HG02870 (cell line): Measurements from ENCODE around the gene TNNI3.

Experiments
- ATAC-seq: cut with Tn5 transposase; IDR thresholded peaks from one replicate; pipeline ENCODE4 v1.9.1; 2021; ENCODE audit warnings: mild to moderate bottlenecking, moderate library complexity; ENCODE audit not compliant: unreplicated experiment

The TNNI3 gene

DNA sequence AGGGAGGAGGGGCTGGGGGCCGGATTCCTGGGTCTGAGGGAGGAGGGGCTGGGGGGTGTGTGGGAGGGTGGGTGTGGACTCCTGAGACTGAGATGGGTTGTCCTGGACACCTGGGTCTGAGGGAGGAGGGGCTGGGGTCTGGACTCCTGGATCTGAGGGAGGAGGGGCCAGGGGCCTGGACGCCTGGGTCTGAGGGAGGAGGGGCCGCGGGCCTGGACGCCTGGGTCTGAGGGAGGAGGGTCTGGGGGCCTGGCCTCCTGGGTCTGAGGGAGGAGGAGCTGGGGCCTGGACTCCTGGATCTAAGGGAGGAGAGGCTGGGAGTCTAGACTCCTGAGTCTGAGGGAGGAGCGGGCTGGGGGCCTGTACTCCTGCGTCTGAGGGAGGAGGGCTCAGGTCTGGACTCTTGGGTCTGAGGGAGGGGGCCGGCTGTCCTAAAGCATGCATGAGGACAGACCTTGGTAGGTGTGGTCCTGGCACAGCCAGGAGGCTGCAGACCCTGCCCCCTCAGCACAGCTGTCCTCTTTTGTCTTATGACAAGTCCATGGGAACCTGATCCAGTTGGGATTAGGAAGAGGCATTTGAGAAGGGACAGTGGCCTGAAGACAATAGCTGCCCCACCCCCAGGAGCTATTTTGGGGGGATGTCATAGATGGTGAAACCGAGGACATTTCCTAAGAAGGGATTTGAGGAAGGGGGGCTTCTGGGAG, 9.8 kb downstream of the TNNI3 start:
- ATAC-seq = no peak

- ATAC-seq = no peak
Observed at GRCh38 chr19:55146705-55147273, 10.7 kb downstream of the TNNI3 start.

DNA sequence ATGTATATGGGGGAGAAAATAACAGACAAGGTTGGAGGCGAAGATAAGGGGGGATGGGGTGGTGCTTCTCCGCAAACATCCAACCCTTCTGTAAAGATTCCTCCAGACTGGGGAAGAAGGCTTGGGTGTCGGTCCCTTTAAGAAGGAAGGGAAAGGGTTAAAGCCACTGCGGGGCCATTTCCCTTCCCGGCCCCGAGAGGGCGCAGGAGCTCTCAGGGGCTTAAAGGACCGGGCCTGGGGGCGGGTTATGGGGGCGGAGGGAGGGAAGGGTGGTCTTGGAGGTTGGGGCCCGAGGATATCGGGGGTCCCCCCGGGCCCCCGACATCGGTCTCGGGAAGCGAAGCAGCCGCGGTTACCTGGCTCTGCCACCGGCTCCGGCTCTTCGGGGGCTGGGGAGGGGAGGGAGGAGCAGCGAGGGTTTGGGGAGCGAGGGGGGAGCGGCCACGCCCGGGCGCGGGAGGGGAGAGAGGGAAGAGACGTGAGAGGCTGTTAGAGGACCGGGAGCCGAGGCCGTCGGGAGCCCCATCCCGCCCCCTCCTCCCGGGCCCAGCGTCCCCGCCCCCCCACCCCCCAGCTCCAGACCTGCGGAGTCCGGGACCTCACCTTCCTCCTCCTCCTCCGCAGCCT, 11.3 kb downstream of the TNNI3 start:
- no peak for ATAC-seq

DNA sequence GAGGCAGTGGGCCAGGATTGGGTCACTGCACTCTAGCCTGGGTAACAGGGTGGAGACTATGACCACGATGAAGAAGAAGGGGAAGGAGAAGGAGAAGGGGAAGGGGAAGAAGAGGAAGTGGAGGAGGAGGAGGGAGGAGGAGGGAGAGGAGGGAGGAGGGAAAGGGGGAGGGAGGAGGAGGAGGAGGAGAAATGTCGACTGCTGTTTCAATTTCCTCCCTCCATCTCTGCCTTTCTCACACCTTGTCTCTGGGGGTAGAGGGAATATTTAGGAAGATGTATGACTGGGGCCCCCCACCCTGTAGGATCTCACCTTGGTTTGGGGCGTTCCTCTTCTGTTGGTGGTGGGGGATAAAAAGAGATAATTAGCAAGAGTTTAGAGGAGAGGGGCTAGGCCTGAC, 12.3 kb downstream of the TNNI3 start:
- ATAC-seq = no peak

DNA sequence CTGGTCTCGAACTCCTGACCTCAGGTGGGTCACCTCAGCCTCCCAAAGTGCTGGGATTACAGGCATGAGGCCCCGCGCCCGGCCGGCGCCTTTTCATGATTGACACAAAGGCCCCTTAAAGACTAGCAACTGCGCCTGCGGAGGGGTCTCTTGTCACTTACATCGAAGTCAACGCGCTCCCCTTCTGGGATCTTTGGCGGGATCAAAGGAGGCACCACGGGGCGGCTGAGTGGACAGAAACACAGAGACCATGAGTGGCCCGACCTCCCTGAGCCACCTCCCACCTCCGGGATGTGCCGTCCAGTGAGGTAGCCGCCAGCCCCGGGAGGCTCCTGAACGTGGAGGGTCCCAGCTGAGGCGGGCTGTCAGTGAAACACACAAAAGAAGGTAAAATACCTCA, 15.8 kb downstream of the TNNI3 start:
- ATAC-seq = no peak

DNA sequence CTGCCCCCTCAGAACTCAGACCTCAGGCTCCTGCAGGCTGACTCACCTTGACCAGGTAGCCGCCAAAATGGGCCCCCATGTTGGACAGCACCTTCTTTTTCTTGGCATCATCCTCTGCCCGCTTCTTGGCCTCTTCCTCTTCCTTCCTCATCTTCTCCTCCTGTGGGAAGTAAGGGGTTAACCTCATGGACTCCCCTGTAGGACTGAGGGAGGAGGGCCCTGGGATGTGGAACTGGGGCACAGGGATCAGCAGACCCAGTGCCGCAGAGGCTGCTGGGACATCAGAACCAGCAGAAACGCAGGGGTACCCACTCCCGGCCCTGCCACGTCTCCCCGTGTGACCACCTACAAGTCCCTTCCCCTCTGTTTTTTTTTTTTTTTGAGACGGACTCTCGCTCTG, 19.6 kb downstream of the TNNI3 start:
- no peak for ATAC-seq

GRCh38 chr19:55136399-55137102, 21.0 kb downstream of the TNNI3 start:
- no peak for ATAC-seq

GRCh38 chr19:55134736-55135135, 22.8 kb downstream of the TNNI3 start:
- no peak for ATAC-seq

DNA sequence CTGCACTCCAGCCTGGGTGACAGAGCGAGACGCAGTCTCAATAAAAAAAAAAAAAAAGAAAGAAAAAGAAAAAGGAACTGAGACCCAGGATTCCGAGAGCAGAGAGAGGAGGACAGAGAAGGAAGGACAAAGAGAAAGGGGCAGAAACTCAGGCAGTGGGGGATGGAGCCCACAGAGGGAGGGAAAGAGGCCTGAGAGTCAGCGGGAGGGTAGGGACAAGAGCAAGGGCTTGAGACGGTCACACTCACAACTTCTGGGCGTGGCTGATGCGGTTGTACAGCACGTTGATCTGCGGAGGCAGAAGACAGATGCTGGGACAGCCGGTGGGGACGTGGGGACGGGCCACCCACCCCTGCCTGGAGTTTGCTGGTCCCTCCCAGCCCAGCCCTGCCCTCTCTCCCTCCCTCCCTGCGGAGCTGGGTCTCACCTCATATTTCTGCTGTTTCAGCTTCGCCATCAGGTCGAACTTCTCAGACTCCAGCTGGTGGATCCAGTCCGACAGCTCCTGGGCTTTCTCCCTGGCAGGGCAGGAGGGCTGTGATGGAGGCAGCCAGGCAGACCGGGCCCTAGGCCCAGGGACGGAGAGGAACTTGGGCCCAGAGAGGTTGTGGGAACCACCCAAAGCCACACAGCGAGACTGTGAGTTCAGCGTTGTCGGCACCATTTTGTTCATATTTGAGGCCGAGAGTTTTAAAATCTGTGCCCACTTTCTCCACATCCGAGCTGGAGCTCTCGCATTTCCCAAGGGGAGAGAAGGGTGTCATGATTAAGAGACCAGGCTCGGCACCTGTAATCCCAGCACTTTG, 23.7 kb downstream of the TNNI3 start:
- no peak for ATAC-seq

DNA sequence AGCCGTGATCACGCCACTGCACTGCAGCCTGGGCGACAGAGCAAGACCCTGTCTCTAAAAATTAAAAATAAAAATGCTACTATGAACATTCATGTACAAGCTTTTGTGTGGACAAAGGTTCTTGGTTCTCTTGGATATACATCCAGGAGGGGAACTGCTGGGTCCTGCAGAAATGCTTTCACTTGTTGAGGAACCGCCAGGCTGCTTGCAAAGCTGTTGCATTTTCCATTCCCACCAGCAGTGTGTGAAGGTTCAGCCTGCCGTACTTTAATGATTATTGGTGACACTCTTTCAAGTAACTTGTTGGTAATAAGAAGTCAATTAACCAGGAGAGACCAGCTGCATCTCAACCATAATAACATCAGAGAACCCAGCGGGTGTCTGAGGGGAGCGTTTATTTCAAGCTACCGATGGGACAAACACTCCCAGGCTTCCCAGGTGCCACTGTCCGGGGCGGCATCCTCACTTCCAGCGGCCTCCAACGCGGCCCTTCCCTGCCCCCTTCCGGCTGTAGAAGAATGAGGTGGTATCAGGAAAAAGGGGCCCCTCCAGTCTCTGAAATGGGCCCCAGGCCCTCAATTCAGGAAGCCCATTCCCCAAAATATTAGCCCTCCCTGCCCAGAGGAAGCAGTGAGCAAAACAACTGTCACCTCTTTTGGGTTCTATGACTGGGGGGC, 24.9 kb downstream of the TNNI3 start:
- no peak for ATAC-seq

- no peak for ATAC-seq
Observed at GRCh38 chr19:55131421-55131820, 26.1 kb downstream of the TNNI3 start.

DNA sequence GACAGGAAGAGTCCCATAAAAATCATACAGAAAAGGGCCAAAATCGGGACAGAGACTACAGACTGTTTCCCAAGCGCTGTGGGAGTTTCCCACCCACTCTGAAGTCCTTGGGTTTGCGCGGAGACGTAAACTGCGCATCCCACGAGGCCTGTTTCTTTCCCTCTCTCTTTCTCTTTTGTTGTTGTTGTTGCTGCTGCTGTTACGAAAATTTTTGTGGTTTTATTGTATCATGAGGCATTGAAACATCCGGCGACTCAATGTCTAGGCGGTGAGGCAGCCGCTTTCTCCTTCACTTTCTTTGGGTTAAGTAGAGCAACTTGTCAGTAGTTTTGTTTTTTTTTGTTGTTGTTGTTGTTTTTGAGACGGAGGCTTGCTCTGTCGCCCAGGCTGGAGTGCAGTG, 38.5 kb downstream of the TNNI3 start:
- no peak for ATAC-seq

- no peak for ATAC-seq
Observed at GRCh38 chr19:55118401-55118991, 39.0 kb downstream of the TNNI3 start.

- peak; percentile 88 for ATAC-seq
Observed at GRCh38 chr19:55117663-55118391, 39.7 kb downstream of the TNNI3 start.

DNA sequence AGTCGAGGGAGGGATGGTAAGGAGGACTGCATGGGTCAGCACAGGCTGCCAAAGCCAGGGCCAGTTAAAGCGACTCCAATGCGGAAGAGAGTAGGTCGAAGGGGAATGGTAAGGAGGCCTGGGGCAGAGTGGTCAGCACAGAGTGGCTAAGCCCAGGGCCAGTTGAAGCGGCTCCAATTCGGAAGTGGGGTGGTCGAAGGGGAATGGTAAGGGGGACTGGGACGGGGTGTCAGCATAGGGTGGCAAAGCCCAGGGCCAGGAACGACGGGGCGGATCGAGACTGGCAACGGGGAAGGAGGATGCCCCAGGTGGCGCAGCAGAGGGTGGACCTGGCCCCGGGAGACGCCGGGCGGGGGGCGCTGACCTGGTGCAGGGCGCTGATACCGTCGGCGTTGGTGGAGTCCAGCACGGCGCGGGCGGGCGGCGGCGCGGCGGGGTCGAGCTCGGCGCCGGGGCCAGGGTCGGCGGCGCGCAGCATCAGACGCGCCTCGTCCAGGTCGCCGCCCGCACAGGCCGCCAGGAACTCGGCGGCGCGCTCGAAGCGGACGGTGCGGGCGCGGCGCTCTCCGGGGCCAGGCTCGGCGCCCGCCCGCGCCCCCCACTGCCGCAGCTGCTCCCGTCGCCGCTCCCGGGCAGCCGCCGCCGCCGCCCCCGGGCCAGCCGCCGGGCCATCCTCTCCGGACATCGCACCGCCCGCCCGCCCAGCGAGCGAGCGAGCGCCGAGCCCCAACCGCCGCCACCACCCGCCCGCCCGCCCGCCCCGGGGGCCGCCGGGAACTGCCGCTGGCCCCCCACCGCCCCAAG, 40.5 kb downstream of the TNNI3 start, which contains the start of gene PPP1R12C:
Gene PPP1R12C (minus strand): TSS at position 779 of the 804 bp plus-strand sequence. CDS start 94 bp downstream, at position 685.
- ATAC-seq = peak; percentile 3

- ATAC-seq = no peak
Observed at GRCh38 chr19:55116232-55116858, 41.2 kb downstream of the TNNI3 start.

DNA sequence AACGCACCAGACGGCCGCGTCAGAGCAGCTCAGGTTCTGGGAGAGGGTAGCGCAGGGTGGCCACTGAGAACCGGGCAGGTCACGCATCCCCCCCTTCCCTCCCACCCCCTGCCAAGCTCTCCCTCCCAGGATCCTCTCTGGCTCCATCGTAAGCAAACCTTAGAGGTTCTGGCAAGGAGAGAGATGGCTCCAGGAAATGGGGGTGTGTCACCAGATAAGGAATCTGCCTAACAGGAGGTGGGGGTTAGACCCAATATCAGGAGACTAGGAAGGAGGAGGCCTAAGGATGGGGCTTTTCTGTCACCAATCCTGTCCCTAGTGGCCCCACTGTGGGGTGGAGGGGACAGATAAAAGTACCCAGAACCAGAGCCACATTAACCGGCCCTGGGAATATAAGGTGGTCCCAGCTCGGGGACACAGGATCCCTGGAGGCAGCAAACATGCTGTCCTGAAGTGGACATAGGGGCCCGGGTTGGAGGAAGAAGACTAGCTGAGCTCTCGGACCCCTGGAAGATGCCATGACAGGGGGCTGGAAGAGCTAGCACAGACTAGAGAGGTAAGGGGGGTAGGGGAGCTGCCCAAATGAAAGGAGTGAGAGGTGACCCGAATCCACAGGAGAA, 42.0 kb downstream of the TNNI3 start:
- no peak for ATAC-seq
